ENCODE measurements around the gene ARHGAP27.

ARHGAP27 gene

DNA sequence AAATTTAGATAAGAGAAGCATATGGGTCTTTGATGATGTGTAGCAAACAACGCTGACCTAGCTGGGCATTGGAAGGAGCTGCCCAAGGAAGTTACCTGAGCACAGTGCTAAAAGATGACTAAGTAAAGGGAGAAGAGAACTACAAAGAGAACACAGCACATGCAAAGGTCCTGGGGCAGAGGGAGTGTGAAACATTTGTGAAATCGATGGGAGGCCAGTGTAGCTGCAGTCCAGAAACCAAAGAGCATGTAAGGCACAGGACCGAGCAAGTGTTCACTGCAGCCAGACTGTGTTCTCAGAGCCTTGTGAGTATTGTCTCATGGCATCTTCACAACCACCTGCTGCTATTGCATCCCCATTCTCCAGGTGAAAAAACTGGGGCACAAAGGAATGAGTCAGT is 44.9 kb downstream of the ARHGAP27 start:
- no peak for DNase-seq (ENCODE audit: extremely low read depth in 1 of 2, low read depth in 1 of 2)

DNA sequence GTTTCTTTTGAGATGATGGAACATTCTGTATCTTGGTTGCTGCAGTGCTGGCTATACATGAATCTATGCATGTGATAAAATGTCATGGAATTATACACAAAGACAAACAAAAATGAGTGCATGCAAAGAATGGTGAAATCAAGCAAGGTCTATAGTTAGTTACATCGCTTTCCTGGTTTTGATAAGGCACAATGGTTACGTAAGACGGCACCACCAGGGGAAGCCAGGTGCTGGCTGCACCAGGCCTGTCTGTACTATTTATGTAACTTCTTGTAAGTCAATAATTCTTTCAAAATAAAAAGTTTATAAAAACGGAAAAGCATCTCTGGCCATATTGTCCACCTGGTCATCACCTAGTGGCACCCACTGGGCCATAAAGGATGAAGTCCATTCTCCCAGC is 46.5 kb downstream of the ARHGAP27 start:
- no peak for DNase-seq (ENCODE audit: extremely low read depth in 1 of 2, low read depth in 1 of 2)

DNA sequence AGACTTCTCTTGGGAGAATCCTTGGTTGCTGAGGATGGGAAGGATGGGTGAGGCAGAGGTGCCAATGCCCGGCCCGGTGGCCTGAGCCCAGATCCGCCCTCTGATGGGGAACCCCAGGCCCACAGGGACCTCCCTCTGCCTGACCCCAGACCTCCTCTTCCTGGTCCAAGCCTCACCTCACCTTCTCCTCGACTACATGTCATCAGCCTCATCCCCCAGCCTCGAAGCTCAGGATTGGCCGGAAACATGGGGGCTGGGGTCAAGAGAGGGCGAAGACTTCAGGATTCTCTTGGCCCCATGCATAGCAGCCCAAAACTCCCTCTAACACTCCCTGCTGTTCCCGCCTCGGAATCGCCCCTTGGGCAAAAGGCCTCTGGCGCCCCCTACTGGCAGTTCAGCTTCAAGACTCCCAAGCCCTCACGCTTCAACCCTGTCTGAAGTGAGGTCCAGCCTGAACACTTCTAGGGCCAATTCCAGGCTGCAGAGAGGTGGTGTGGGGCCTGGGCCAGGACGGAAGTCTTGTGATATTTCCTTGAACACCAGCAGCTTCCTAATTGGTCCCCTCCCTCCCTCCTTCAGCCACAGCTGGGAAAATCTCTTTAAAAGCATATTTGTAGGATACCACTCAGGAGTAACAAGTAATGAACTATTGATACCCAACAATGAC is 47.2 kb downstream of the ARHGAP27 start:
- DNase-seq (ENCODE audit: extremely low read depth in 1 of 2, low read depth in 1 of 2) = peak; percentile 67 to 81

DNA sequence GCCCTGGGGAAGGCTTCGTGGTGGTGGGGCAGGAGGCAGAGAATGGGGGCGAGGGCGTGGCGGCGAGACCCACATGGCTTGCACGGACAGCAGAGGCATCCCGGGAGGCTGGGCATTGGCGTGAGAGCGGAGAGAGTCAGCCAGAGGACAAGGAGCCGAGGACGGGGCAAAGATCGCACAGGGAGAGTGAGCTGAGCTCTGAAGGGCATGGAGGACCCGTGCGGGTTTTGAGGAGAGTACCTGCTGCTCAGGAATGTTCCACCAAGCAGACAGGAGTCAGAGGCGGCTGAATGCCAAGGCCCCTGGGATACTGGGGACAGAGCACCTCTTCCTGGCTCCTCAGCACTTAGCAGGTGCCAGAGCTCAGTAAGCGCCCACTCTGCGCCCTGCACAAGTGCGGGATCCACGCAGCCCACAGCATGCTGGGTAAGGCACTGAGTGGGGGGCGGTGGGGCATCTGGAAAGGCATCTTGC is 47.8 kb downstream of the ARHGAP27 start:
- no peak for DNase-seq (ENCODE audit: extremely low read depth in 1 of 2, low read depth in 1 of 2)

DNA sequence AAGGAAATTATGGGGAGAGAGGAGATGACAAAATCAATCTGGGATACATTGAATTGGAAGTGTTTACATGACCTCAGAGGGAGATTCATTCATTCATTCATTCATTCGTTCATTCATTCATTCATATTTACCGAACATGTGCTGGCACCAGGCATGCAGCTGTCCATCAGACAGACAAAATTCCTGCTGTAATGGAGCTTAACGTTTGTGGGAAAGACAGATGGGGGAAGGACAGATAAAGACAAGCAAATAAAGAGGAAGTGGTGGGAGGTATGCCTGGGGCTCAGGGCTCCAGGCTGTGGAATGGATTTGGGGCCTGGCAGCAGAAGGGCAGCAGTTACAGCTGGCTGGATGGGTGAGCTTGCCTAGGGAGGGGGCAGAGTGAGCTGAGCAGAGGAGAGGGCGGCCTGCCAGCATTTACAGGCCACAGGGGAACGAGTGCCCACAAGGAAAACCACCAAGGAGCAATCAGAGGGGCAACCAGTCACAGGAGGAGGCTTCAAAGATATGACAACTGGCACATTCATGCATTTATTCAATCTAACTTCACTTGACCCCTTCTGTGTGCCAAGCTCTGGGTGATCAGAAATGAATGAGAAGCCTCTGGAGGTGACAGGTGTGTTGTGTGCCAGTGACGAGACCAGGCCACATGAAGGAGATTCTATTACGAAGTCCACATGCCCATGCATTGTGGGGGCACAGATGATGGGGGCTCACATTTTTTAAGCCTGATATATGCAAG is 48.5 kb downstream of the ARHGAP27 start:
- DNase-seq (ENCODE audit: extremely low read depth in 1 of 2, low read depth in 1 of 2) = no peak

DNA sequence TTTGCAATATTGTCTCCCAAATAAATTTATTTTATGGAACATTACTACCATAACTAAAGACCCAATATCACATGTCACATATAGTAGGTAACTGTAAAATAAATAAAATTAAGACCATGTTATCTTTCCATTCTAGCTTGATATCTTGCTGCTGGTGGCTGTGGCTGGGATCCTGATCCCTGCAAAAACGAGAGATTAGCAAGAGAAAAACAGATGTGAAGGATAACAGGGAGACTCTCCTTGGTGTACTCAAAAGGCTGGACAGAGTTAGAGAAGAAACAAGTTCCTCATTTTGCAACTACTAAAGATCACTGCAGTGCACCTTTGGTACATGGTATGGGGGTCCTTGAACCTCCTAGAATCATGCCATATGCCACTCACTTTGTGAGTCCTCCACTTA is 49.7 kb downstream of the ARHGAP27 start:
- no peak for DNase-seq (ENCODE audit: extremely low read depth in 1 of 2, low read depth in 1 of 2)

DNA sequence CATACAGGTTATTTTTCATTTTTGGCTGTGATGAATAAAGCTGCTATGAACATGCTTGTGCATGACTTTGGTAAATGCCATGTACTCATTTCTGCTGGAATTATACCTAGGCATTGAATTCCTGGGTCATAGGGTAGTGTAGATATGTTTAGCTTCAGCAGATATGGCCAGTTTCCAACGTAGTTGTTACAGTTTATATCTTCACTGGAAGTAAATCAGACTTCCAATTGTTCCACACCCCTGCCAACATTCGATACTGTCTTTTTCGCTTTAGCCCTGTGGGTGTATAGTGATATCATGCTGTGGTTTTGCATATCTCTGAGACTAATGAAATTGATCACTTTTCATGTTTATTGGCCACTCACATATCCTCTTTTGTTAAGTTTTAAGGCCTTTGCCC is 50.4 kb downstream of the ARHGAP27 start:
- DNase-seq (ENCODE audit: extremely low read depth in 1 of 2, low read depth in 1 of 2) = no peak

DNA sequence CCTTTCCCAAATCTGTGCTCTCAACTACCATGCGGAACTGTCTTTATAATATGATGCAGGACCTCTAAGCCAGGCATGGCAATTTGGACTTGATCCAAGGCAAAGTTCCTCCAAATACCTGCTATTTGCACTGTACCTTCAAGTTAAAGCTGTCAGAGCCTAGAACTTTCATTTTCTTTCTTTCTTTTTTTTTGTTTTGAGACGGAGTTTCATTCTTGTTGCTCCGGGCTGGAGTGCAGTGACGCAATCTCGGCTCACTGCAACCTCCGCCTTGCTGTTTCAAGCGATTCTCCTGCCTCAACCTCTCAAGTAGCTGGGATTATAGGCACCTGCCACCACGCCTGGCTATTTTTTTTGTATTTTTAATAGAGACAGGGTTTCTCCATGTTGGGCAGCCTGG is 51.7 kb downstream of the ARHGAP27 start:
- no peak for DNase-seq (ENCODE audit: extremely low read depth in 1 of 2, low read depth in 1 of 2)

DNA sequence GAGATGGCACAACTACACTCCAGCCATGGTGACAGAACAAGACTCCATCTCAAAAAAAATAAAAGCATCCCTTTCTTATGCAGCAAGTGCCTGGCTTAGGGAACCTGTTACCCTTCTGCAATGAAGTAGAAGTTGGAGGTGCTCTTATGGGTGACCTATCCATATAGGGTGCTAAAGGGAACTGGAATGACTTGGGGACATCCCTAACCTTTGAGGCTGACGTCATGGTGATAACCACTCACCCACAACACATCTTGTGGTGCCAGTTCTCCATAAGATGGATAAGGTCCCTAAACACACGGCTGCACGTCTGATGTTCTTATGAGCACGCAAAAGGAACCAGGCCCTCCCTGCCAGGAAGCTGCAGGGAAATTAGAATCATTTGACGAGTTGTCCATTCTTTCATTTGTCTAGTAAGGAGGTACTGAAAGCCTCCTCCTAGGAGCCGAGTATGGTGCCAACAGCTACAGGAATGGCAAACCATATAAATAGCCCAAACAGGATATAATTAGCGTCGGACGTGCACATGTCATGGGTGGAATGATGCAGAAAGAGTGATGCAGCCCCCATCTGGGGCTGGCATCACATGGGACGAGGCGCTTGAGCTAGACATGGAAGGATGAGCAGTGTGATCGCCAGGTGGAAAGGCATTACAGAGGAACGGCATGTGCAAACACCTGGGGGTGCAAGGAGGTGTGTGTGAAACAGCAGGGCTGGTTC is 52.5 kb downstream of the ARHGAP27 start:
- DNase-seq (ENCODE audit: extremely low read depth in 1 of 2, low read depth in 1 of 2) = no peak

DNA sequence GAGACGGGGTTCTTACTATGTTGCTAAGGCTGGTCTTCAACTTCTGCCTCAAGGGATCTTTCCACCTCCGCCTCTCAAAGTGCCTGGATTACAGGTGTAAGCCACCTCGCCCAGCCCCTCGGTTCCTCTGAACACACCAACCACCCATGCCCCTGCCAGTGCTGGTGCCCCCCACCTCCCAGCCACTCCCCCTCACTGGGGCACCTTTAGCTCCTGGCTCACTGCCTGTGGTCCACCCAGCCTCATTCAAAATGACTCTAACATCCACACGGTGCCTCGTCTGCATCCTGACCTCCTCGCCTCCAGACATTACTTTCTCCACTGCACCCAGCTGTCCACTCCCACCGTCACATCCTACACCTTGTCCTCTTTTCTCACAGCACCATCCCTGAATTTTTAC is 55.3 kb downstream of the ARHGAP27 start:
- DNase-seq (ENCODE audit: extremely low read depth in 1 of 2, low read depth in 1 of 2) = no peak

DNA sequence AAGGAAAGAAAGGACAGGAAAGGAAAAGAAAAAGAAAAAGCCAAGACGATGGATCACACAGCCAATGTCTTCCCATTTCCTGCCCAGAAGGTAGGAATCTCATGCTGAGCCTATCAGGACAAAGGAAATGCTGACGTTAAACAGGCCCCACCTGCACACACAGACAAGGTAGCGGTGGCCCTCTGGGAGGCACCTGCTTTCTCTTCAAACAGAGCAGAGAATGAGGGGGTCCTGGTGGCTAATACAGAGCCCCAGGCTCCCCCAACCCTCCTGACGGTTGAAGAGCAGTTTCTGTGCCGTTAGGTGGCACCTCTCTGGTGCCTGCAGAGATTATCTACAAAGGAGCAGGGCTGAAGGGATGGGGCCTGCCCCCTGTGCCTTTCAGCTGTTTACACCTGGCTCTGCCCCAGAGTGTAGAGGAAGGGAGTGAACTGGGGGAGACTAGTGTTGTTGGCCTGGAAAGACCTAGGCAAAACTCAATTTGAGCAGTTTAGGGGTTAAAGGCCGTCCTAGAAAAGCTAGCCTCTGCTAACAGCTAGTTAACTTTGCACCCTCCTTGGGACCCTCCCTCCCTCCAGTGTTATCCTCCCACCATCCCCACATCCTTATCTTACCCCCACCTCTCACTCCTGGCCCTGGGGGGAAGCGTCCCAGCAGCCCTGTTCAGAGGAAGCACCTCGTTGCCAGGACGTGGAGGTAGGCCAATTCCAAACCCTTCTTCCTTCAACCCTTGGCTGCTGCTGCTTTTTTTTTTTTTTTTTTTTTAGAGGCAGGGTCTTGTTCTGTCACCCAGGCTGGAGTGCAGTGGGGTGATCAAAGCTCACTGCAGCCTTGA is 56.3 kb downstream of the ARHGAP27 start:
- DNase-seq (ENCODE audit: extremely low read depth in 1 of 2, low read depth in 1 of 2) = no peak

DNA sequence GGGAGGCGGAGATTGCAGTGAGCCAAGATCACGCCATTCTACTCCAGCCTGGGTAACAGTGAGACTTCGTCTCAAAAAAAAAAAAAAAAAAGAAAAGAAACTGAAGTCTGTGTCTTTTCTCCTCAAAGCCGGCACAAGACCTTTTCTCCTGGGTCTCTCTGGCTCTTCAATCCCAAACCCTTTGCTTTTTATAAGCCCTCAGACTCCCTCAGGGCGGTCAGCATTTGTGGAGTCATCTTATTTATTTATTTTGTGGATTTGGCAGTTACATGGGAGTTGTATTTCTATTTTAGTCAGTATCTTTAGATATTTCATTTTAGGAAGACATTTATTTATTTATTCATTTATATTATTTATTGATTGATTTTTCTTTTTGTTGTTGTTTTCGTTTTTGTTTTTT is 58.2 kb downstream of the ARHGAP27 start:
- DNase-seq (ENCODE audit: extremely low read depth in 1 of 2, low read depth in 1 of 2) = no peak

DNA sequence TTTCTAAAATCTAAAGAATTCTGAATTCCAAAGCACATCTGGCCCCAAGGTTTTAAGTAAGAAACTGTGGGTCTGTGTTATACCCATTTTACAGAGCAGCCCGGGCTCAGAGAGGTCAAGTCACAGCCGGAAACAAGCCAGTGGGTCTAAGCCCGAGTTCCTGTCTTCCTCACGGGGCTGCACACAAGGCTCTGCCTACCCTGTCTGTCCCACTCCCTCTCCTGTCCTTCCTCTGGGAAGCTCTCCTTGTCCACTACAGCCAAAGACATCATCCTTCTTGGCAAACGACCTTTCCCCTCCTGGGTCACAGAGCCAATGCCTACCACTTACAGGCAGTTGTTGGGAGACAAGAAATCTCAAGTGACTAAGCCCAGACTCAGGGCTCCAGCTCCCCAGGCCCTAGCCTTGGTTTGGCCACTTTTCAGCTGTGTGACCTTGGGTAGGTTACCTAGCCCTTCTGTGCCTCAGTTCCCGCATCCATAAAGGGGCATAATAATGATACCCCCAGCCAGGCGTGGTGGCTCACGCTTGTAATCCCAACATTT is 60.3 kb downstream of the ARHGAP27 start:
- no peak for DNase-seq (ENCODE audit: extremely low read depth in 1 of 2, low read depth in 1 of 2)

DNA sequence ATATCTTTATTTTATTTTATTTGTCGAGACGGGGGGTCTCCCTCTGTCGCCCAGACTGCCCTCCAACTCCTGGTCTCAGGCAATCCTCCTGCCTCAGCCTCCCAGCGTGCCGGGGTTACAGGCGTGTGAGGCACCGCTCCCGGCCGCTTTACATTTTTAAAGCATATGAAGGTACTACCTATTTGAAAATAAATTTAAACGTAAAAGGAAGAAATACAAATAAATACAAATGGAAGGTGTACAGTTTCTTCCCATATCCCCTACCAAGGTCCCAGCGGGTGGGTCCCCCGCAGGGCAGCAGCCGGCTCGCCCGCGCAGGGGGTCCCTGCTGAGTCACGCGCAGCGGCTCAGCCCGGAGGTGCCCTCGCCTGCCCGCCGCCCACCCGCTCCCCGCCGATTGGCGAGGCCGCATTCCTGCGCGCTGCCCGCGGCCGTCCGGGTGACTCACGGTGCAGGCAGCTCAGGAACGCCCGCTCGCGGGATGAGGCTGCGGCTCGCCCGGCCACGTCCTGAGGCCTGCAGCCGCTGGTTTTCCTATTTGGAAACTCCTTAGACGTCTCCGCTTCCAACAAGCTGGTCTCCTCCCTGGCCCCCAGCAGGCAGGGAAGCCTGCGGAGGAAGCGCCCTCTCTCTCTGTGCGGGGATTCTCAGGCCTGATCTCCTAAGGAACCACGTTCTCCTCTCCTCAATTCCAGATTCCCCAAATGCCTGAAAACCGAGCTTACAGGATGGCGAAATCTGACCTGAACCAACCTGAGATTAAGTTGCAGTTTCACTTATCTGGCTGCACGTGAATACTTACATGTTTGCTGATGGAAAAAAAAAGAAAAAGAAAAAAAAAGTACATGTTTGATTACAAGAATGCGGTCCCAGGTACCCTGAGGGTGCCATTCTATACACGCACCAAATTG is 61.0 kb downstream of the ARHGAP27 start:
- DNase-seq (ENCODE audit: extremely low read depth in 1 of 2, low read depth in 1 of 2) = peak; percentile 24 to 49

DNA sequence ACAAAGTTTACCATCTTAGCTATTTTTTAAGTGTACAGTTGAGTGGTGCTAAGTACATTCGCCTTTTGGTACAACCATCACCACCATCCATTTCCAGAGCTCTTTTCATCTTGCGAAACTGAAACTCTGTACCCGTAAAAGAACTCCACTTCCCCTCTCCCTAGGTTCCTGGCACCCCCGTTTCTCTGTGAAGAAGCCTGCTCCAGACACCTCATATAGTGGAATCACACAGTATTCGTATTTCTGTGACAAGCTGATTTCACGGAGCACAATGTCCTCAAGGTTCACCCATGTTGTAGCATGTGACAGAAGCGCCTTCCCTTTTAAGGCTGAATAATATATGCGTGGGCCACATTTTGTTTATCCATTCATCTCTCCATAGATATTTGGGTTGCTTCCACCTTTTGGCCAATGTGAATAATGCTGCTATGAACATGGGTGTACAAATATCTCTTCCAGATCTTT is 61.7 kb downstream of the ARHGAP27 start:
- DNase-seq (ENCODE audit: extremely low read depth in 1 of 2, low read depth in 1 of 2) = no peak

DNA sequence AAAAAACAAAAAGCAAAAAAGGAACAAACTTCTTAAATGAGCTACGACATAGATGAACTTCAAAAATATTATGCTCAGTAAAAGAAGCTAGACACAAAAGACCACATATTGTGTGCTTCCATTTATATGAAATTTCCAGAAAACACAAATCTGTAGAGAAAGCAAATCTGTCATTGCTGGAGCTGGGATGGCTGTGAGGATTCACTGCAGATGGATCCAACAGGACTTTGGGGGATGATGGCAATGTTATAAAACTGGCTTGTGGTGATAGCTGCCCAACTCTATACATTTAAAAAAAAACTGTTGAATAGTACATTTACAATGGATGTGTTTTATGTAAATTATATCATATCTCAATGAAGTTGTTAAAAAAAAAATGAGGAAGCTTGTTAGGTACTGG is 63.2 kb downstream of the ARHGAP27 start:
- DNase-seq (ENCODE audit: extremely low read depth in 1 of 2, low read depth in 1 of 2) = no peak

DNA sequence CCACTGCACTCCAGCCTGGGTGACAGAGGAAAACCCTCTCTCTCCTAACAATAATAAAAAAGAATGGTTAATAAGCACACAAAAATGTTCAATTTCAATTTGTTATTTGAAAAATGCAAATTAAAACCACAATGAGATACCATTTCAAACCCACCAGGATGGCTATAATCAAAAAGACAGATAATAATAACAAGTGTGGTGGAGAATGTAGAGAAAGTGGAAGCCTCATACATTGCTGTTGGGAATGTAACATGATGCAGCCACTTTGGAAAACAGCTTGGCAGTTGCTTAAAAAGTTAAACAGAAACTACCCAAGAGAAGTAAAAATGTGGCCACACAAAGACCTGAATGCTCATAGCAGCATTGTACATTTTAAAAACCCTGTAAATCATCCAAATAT is 64.0 kb downstream of the ARHGAP27 start:
- no peak for DNase-seq (ENCODE audit: extremely low read depth in 1 of 2, low read depth in 1 of 2)

DNA sequence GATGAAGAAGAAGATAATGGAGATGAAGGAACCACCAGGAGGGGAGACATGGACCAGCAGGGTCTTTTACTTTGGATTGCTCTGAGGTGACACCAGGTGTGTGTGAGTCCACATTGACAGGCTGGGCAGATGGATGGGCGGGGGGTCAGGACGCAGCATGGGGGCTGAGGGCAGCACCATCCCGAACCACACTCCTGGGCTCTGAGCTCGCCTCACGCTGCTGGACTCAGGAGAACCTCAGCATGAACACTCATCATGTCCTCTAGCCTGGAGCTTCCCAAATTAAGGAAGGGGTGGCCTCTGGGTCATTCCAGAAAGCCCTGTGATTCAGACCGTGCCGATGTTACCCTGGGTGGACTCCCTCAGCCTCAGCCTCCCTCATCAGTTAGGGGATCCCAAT is 65.5 kb downstream of the ARHGAP27 start:
- DNase-seq (ENCODE audit: extremely low read depth in 1 of 2, low read depth in 1 of 2) = no peak

DNA sequence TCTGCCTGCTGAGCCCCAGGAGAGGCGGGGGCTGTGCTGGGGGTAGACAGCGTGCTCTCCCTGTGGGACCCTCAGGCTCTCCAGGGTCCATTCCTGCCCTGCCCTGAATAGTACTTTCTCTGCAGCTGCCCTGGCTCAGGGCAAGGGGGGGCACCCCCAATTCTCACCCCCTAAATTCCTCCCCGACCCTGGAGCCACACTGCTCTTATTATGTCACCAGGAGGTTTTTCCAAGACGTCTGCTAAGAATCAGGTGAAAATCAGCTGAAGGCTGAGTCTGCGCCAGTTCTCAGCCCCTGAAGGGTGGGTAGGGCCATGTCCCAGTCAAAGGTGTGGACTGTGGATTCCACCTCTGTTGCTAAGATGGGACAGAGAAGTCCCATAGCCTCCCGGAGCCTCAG is 66.0 kb downstream of the ARHGAP27 start:
- no peak for DNase-seq (ENCODE audit: extremely low read depth in 1 of 2, low read depth in 1 of 2)

DNA sequence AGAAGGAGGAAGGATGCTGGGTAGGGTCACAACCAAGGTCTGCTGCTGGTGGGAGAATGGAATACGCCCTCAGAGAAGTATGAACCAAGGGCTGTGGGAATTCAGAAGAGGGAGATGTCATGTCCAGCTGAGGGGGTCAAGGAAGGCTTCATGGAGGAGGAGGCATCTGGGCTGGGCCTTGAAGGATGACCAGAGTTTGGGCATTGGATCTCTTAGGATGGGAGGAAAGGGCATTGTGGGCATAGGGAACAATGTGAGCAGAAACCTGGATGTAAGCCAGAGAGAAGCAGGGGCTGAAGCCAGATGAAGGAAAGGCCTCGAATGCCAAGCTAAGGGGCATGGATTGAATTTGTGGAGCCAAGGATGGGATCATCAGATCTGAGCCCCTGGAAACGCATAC is 66.6 kb downstream of the ARHGAP27 start:
- no peak for DNase-seq (ENCODE audit: extremely low read depth in 1 of 2, low read depth in 1 of 2)
